K562 (cell line): ENCODE data around the gene VPS13D. TPM values are rescaled to one million over a fixed set of nuclear protein-coding genes. Genes with fewer than 3 reads are reported as not detected.

ENCODE experiments used
- CHD4 ChIP-seq: fragments of 200-600 bp; sonication (generic); IDR thresholded peaks from 3 replicates; pipeline ENCODE4 v1.6.1; 2012; ENCODE audit warnings: low read depth, mild to moderate bottlenecking, mixed read lengths, low read length, inconsistent platforms; ENCODE audit not compliant: insufficient read depth, insufficient replicate concordance, poor library complexity, severe bottlenecking
- CTBP1 ChIP-seq: fragments of 450-650 bp; IDR thresholded peaks from 2 replicates; pipeline ENCODE4 v1.6.1; 2016; ENCODE audit warnings: borderline replicate concordance
- DEAF1 ChIP-seq: fragments of 450-650 bp; formaldehyde crosslinking; IDR thresholded peaks from 2 replicates; pipeline ENCODE4 v1.4.0; 2020; ENCODE audit warnings: mild to moderate bottlenecking, moderate library complexity
- E2F6 ChIP-seq, 2 experiments: IDR thresholded peaks; 2 replicates each; pipeline ENCODE4 v1.6.1; 2011; ENCODE audit warnings: borderline replicate concordance in 1 of 2, control low read depth in 1 of 2, low read depth in 1 of 2, low read length in 1 of 2, mild to moderate bottlenecking in 1 of 2, mixed read lengths in 1 of 2, moderate library complexity in 1 of 2; ENCODE audit not compliant: insufficient read depth in 1 of 2, insufficient read length in 1 of 2, poor library complexity in 1 of 2, severe bottlenecking in 1 of 2; ENCODE audit errors: extremely low read depth in 1 of 2
- ETV6 ChIP-seq, 3 experiments: fragments of 150-350 bp in 1 of 3; sonication (generic) in 1 of 3; formaldehyde crosslinking in 1 of 3; IDR thresholded peaks; 2 replicates each; pipeline versions ENCODE4 v1.6.1 to v1.8.0; 2014 to 2022; ENCODE audit warnings: borderline replicate concordance in 2 of 3, low read depth in 2 of 3, antibody characterized with exemption in 1 of 3, low read length in 1 of 3, mild to moderate bottlenecking in 1 of 3, missing genetic modification reagents in 1 of 3
- EZH2 ChIP-seq: IDR thresholded peaks from 2 replicates; pipeline ENCODE4 v1.6.1; 2012; ENCODE audit warnings: low read depth, mild to moderate bottlenecking, inconsistent platforms, low read length, borderline replicate concordance
- KAT8 ChIP-seq: fragments of 450-650 bp; IDR thresholded peaks from 2 replicates; pipeline ENCODE4 v1.6.1; 2016; ENCODE audit warnings: low read depth, mild to moderate bottlenecking
- MAZ ChIP-seq, 2 experiments: fragments of 450-650 bp in 1 of 2; sonication (generic) in 1 of 2; formaldehyde crosslinking; IDR thresholded peaks in 1 of 2; conservative IDR thresholded peaks in 1 of 2; 2 replicates each; pipeline versions ENCODE4 v1.4.0 to v1.5.0; 2020; ENCODE audit warnings: mild to moderate bottlenecking in 1 of 2, missing genetic modification reagents in 1 of 2
- MEF2D ChIP-seq: conservative IDR thresholded peaks from 2 replicates; pipeline ENCODE4 v1.6.1; 2016; ENCODE audit warnings: low read depth, missing genetic modification characterization, missing compliant biosample characterization
- NR0B1 ChIP-seq: fragments of 450-650 bp; IDR thresholded peaks from one replicate; pipeline ENCODE4 v1.6.1; 2018; ENCODE audit warnings: mild to moderate bottlenecking, moderate library complexity; ENCODE audit not compliant: partially characterized antibody
- NR2F6 ChIP-seq: fragments of 450-650 bp; formaldehyde crosslinking; IDR thresholded peaks from 2 replicates; pipeline ENCODE4 v1.4.0; 2020; ENCODE audit warnings: mild to moderate bottlenecking
- PHF20 ChIP-seq: fragments of 450-650 bp; IDR thresholded peaks from 2 replicates; pipeline ENCODE4 v1.6.1; 2018; ENCODE audit not compliant: partially characterized antibody
- RHOXF2B ChIP-seq: fragments of 250-450 bp; sonication (Bioruptor Pico); conservative IDR thresholded peaks from 2 replicates; pipeline ENCODE4 v1.5.1; 2021
- RUNX1 ChIP-seq: sonication (generic); IDR thresholded peaks from 2 replicates; pipeline ENCODE4 v1.6.1; 2016; ENCODE audit warnings: antibody characterized with exemption, low read depth
- SMAD2 ChIP-seq: fragments of 150-350 bp; IDR thresholded peaks from 2 replicates; pipeline ENCODE4 v1.6.1; 2014; ENCODE audit warnings: low read depth, mild to moderate bottlenecking, low read length
- SNAPC5 ChIP-seq: fragments of 250-450 bp; sonication (Bioruptor Pico); IDR thresholded peaks from 2 replicates; pipeline ENCODE4 v1.8.0; 2021; ENCODE audit warnings: moderate library complexity, mild to moderate bottlenecking, inconsistent platforms
- SP1 ChIP-seq: sonication (generic); formaldehyde crosslinking; IDR thresholded peaks from 2 replicates; pipeline ENCODE4 v1.8.1; 2022; ENCODE audit warnings: mild to moderate bottlenecking, missing genetic modification reagents
- TEAD4 ChIP-seq, 2 experiments: sonication (generic) in 1 of 2; formaldehyde crosslinking in 1 of 2; IDR thresholded peaks; 2 replicates each; pipeline versions ENCODE4 v1.6.1 to v1.8.0; 2012 to 2022; ENCODE audit warnings: borderline replicate concordance in 1 of 2, inconsistent platforms in 1 of 2, low read length in 1 of 2, mild to moderate bottlenecking in 1 of 2, missing genetic modification reagents in 1 of 2
- THRAP3 ChIP-seq: fragments of 450-650 bp; IDR thresholded peaks from 2 replicates; pipeline ENCODE4 v1.6.1; 2016; ENCODE audit warnings: mild to moderate bottlenecking, inconsistent platforms, borderline replicate concordance
- ZEB2 ChIP-seq: fragments of 450-650 bp; IDR thresholded peaks from 2 replicates; pipeline ENCODE4 v1.6.1; 2016
- ZFP30 ChIP-seq: fragments of 250-450 bp; sonication (Bioruptor Pico); IDR thresholded peaks from 2 replicates; pipeline ENCODE4 v1.8.0; 2022; ENCODE audit warnings: moderate library complexity, mild to moderate bottlenecking, inconsistent platforms, borderline replicate concordance
- ZNF224 ChIP-seq: sonication (generic); formaldehyde crosslinking; IDR thresholded peaks from 2 replicates; pipeline ENCODE4 v1.8.0; 2022; ENCODE audit warnings: mild to moderate bottlenecking, missing genetic modification reagents
- ZNF232 ChIP-seq: sonication (generic); formaldehyde crosslinking; IDR thresholded peaks from 2 replicates; pipeline ENCODE4 v1.8.0; 2022; ENCODE audit warnings: mild to moderate bottlenecking, missing genetic modification reagents
- ZNF24 ChIP-seq: fragments of 450-650 bp; IDR thresholded peaks from 2 replicates; pipeline ENCODE4 v1.6.1; 2016
- polyA plus RNA-seq, 8 experiments: library from polyadenylated mRNA; depleted of rRNA in 4 of 8; stranded (reverse) in 5 of 8; unstranded in 3 of 8; fragments of >200 nt; fragmentation: Nextera tagmentation in 2 of 8; fragmentation: Illumina TruSeq in 1 of 8; extraction: Ambion mirVana in 2 of 8; extraction: Trizol in 1 of 8; gene quantifications; 2 replicates each; pipeline versions ENCODE4 v1.2.1 to v1.2.3, GENCODE V29; 2011 to 2014; ENCODE audit warnings: inconsistent platforms in 1 of 8, missing spikeins in 1 of 8
- total RNA-seq, 7 experiments: library from RNA; depleted of rRNA in 6 of 7; stranded (reverse); fragments of >200 nt in 6 of 7; fragmentation: Illumina TruSeq in 2 of 7; extraction: Trizol in 2 of 7; gene quantifications; 2 replicates each; pipeline versions ENCODE4 v1.2.1 to v1.2.3, GENCODE V29; 2011 to 2021; ENCODE audit warnings: low replicate concordance in 1 of 7

The VPS13D gene
- total and polyA plus RNA-seq, 9 of the 15 experiments (the other 6 are each of a cell fraction or from before 2014, with no cell fraction given): 6.1 to 51.5 (median 38.5) TPM

GRCh38 chr1:12441414-12442105 lies 211.7 kb downstream of the VPS13D start (continued):
- TF ChIP-seq MEF2D (tag) (no peak), TEAD4 (IDR thresholded peaks at IDR 0.05; ENCODE audit: low read length) (peak; percentile 77), TEAD4 (CRISPR knock-in tag; IDR thresholded peaks at IDR 0.05; ENCODE audit: borderline replicate concordance) (no peak), KAT8 (no peak), SP1 (no peak), ZFP30 (CRISPR knock-in tag) (no peak), CTBP1 (peak; percentile 37; the same call in 1 of the 2 replicates), RHOXF2B (CRISPR knock-in tag) (no peak), SNAPC5 (CRISPR knock-in tag) (no peak), ZNF24 (no peak; the same call in 1 of the 2 replicates), THRAP3 (no peak), ZEB2 (0 out of 2 replicates have a peak, but pooled peaks have one; percentile 40), E2F6 (IDR thresholded peaks at IDR 0.05; ENCODE audit: borderline replicate concordance in 1 of 2, extremely low read depth in 1 of 2, insufficient read depth in 1 of 2, insufficient read length in 1 of 2, low read depth in 1 of 2, low read length in 1 of 2, poor library complexity in 1 of 2, severe bottlenecking in 1 of 2) (peak in 1 of 2 experiments; percentile 45), NR2F6 (CRISPR knock-in tag) (no peak), PHF20 (no peak), ZNF232 (no peak), MAZ (CRISPR knock-in tag; conservative IDR thresholded peaks at IDR 0.05 in 1 of 2, IDR thresholded peaks at IDR 0.05 in 1 of 2) (no peak), NR0B1 (no peak), SMAD2 (no peak), DEAF1 (CRISPR knock-in tag) (no peak), CHD4 (no peak), ETV6 (IDR thresholded peaks at IDR 0.05; ENCODE audit: borderline replicate concordance in 1 of 2, low read depth in 2 of 2, low read length in 1 of 2) (no peak), ETV6 (CRISPR knock-in tag; IDR thresholded peaks at IDR 0.05; ENCODE audit: borderline replicate concordance) (no peak), EZH2 (no peak), ZNF224 (CRISPR knock-in tag) (no peak), RUNX1 (no peak)
